GM13977 (cell line): Measurements from ENCODE around the gene KCNK4.

Source experiments
- DNase-seq: peaks from one replicate; pipeline ENCODE4 v3.0.0; 2012; ENCODE audit warnings: low spot score
- in situ Hi-C: fragments of 300-500 bp; cut with MboI; formaldehyde crosslinking; loops from one replicate; pipeline ENCODE4 v1.12.0; 2022; ENCODE audit warnings: low sequenced_read_pairs, low pct_unique_long_range_greater_than_20kb, mixed read lengths, inconsistent platforms; ENCODE audit not compliant: unreplicated experiment
- TF ChIP-seq, protein P1 (sequence below): IDR thresholded peaks from 2 replicates; pipeline ENCODE4 v1.5.1; 2012; ENCODE audit warnings: mild to moderate bottlenecking, control low read depth; ENCODE audit not compliant: insufficient read depth; ENCODE audit errors: extremely low read depth, missing control alignments

KCNK4 gene

DNA sequence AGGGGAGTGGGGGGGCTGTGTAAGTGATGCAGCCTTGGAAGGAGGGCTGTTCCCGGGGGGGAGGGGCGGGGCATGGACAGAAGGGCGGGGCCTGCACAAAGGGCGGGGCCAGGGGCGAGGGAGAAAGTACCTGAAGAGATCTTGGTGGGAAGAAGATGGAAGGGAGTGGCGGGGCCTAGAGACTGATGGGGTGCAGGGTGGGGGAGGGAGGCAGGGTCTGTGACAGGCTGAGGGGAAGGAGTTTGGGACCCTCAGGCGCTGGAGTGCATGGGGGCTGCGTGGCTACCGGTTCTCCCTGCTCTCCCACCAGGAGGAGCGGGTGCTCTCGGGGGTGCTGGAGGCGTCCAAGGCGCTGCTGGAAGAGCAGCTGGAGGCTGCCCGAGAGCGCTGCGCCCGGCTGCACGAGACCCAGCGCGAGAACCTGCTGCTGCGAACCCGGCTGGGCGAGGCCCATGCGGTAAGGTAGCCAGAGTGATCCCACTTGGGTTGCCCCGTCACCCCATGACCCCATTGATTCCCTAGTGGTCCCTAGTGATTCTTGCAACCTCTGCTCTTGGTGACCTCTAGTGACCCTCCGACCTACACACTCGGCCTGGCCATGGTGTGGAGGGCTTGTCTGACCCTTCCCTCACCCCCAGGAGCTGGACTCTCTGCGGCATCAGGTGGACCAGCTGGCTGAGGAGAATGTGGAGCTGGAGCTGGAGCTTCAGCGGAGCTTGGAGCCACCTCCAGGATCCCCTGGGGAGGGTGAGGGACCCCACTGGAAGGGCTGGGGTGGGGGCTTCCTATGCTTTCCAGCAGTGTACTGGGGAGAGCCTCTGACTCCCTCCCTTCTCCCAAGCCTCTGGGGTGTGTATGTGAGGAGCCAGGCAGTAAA lies 52.0 kb downstream of the KCNK4 start:
- TF ChIP-seq, protein P1, sequence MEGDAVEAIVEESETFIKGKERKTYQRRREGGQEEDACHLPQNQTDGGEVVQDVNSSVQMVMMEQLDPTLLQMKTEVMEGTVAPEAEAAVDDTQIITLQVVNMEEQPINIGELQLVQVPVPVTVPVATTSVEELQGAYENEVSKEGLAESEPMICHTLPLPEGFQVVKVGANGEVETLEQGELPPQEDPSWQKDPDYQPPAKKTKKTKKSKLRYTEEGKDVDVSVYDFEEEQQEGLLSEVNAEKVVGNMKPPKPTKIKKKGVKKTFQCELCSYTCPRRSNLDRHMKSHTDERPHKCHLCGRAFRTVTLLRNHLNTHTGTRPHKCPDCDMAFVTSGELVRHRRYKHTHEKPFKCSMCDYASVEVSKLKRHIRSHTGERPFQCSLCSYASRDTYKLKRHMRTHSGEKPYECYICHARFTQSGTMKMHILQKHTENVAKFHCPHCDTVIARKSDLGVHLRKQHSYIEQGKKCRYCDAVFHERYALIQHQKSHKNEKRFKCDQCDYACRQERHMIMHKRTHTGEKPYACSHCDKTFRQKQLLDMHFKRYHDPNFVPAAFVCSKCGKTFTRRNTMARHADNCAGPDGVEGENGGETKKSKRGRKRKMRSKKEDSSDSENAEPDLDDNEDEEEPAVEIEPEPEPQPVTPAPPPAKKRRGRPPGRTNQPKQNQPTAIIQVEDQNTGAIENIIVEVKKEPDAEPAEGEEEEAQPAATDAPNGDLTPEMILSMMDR = no peak
- DNase-seq = no peak
- in situ Hi-C loops = no loop called here

DNA sequence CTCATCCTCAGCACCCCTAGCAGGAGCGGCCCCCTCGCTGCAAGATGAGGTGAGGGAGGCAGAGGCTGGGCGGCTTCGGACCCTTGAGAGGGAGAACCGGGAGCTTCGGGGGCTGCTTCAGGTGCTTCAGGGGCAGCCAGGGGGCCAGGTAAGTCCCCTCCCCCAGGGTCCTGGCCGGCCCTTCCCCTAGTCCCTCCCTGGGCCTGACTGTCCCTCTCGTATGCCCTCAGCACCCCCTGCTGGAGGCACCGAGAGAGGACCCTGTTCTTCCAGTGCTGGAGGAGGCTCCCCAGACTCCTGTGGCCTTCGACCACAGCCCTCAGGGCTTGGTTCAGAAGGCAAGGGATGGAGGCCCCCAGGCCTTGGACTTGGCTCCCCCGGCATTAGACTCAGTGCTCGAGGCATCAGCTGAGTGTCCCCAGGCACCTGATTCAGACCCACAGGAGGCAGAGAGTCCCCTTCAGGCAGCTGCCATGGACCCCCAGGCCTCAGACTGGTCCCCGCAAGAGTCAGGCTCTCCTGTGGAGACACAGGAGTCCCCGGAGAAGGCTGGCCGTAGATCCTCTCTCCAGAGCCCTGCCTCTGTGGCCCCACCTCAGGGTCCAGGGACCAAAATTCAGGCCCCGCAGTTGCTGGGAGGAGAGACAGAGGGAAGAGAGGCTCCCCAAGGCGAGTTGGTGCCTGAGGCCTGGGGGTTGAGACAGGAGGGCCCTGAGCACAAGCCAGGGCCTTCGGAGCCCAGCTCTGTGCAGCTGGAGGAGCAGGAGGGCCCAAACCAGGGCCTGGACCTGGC lies 52.9 kb downstream of the KCNK4 start:
- in situ Hi-C loops = no loop called here
- DNase-seq = peak; percentile 53
- TF ChIP-seq, protein P1 = peak; percentile 42

DNA sequence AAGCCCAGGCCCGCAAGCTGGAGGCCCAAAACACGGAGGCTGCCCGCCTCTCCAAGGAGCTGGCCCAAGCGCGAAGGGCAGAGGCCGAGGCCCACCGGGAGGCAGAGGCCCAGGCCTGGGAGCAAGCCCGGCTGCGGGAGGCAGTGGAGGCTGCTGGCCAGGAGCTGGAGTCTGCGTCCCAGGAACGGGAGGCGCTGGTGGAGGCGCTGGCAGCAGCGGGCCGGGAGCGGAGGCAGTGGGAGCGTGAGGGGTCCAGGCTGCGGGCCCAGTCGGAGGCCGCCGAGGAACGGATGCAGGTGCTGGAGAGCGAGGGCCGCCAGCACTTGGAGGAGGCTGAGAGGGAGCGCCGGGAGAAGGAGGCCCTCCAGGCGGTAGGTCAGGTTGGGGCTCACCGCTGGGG lies 53.7 kb downstream of the KCNK4 start:
- in situ Hi-C loops = no loop called here
- DNase-seq = no peak
- TF ChIP-seq, protein P1 = no peak

DNA sequence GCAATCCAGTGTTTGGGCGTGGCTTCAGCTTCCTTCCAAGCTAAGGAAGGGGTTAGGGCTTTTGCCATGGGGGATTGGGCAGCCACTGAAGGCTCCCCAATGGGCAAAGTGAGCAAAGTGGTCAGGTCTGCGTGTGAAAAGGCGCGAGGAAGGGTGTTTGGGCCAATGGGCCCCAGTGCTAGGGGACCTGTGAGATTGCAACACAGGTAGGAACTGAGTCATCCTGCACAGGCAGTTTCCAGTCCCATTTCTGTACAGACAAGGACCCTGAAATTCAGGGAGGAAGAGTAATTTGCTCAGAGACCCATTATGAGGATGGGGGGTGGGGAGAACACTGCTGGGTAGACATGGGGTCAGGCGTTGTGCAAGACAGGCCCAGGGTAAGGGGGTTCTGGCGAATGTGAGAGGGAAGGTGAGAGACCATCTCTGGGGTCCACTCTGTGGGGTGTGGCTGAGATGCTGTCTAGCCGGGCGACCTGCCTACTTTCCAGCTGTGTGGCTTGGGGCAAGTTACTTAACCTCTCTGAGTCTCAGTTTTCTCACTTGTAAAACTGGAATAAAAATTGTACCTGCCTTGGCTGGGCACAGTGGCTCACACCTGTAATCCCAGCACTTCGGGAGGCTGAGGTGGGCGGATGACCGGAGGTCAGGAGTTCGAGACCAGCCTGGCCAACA lies 56.2 kb downstream of the KCNK4 start:
- DNase-seq = no peak
- in situ Hi-C loops = no loop called here
- TF ChIP-seq, protein P1 = no peak

DNA sequence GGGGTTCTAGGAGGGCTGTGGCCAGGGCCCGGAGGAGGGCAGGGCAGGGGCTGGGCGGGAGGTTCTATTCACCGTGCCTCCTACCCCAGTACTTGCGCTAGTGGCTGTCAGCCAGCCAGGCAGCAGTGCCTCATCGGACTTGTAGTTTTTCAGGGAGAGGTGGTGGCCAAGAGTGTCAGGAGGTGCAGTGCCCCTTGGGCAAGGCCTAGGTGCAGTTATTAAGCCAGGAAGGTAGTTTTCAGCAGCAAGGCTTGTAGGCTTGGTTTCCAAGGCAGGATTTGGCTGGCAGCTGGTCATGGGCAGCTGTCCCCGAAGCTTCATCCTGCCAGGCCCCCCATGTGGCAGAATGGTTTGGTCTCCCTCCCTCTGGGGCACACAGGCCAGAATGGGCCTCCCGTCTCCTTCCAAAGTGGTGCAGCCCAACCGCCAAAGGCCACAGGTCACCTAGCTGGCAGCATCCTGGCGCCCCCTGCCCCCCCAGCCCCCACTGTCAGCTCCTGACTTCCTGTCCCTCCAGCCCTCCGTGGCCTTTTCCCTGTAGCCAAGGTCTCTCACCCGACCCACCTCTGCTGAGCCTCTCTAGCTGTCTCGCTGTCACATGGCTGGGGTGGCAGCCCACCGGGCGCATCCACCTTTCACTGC lies 57.4 kb downstream of the KCNK4 start:
- TF ChIP-seq, protein P1 = no peak
- in situ Hi-C loops = no loop called here
- DNase-seq = no peak

DNA sequence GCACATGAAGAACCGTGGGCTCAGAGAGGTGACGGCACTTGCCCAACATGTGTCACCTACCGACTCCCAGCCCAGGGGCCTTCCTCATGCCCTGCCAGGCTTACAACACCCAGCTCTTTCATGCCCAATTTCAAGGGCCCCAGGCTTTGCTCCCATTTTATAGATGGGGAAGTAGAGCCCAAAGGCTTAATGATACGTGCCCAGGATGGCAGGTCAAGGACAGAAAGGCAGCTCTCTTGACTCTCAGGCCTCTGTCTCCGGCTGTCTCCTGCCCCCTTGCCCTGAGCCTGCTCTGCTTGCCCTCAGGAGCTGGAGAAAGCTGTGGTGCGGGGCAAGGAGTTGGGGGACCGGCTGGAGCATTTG lies 57.9 kb downstream of the KCNK4 start:
- TF ChIP-seq, protein P1 = no peak
- in situ Hi-C loops = no loop called here
- DNase-seq = no peak
